ENCODE measurements around the gene B3GAT1.

DNA sequence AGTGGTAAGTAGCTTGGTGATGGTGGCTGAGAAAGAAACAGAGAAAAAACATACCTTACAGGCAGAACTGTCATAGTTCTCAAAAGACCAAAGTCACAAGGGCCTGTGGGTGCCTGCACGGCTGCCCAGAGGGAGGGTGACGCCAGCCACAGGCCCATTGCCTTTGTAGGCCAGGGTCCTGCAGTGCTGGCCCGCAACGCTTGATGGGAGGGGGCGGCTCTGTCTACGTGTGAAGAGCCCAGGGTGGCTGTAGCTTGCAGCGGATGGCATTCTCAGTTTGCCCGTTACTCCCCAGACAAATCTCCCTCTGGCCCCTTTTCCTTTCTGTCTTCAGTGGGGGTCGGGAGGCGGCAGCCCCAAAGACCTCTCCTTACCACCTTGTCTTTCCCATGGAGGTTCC, 24.7 kb upstream of the B3GAT1 start:
- TF ChIP-seq EZH2 (IDR thresholded peaks at IDR 0.05; ENCODE audit: insufficient read depth, poor library complexity, severe bottlenecking) (no peak), EZH2phosphoT487 (IDR thresholded peaks at IDR 0.05; ENCODE audit: insufficient read depth, low read depth) (no peak)

All from GM23248 (cell line).